Measurements from ENCODE around the gene NALCN.

- TF ChIP-seq, protein P1, sequence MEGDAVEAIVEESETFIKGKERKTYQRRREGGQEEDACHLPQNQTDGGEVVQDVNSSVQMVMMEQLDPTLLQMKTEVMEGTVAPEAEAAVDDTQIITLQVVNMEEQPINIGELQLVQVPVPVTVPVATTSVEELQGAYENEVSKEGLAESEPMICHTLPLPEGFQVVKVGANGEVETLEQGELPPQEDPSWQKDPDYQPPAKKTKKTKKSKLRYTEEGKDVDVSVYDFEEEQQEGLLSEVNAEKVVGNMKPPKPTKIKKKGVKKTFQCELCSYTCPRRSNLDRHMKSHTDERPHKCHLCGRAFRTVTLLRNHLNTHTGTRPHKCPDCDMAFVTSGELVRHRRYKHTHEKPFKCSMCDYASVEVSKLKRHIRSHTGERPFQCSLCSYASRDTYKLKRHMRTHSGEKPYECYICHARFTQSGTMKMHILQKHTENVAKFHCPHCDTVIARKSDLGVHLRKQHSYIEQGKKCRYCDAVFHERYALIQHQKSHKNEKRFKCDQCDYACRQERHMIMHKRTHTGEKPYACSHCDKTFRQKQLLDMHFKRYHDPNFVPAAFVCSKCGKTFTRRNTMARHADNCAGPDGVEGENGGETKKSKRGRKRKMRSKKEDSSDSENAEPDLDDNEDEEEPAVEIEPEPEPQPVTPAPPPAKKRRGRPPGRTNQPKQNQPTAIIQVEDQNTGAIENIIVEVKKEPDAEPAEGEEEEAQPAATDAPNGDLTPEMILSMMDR (conservative IDR thresholded peaks at IDR 0.05; ENCODE audit: low read depth in 2 of 2) = no peak
- TF ChIP-seq EZH2 (IDR thresholded peaks at IDR 0.05; ENCODE audit: low read depth, unreplicated experiment) (no peak), POLR2AphosphoS5 (IDR thresholded peaks at IDR 0.05; ENCODE audit: low read depth) (no peak), REST (IDR thresholded peaks at IDR 0.05; ENCODE audit: unreplicated experiment) (no peak), CREB1 (CRISPR knock-in tag; IDR thresholded peaks at IDR 0.05; ENCODE audit: low read depth) (no peak)
Observed at GRCh38 chr13:101429733-101430132, 13.4 kb upstream of the NALCN start.
